Measurements from ENCODE around the gene CACNA1C.

GRCh38 chr12:2373307-2373706, 320.5 kb downstream of the CACNA1C start:
- TF ChIP-seq POLR2A (IDR thresholded peaks at IDR 0.05): no peak
- TF ChIP-seq, protein P1, sequence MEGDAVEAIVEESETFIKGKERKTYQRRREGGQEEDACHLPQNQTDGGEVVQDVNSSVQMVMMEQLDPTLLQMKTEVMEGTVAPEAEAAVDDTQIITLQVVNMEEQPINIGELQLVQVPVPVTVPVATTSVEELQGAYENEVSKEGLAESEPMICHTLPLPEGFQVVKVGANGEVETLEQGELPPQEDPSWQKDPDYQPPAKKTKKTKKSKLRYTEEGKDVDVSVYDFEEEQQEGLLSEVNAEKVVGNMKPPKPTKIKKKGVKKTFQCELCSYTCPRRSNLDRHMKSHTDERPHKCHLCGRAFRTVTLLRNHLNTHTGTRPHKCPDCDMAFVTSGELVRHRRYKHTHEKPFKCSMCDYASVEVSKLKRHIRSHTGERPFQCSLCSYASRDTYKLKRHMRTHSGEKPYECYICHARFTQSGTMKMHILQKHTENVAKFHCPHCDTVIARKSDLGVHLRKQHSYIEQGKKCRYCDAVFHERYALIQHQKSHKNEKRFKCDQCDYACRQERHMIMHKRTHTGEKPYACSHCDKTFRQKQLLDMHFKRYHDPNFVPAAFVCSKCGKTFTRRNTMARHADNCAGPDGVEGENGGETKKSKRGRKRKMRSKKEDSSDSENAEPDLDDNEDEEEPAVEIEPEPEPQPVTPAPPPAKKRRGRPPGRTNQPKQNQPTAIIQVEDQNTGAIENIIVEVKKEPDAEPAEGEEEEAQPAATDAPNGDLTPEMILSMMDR (IDR thresholded peaks at IDR 0.05): no peak

All from esophagus squamous epithelium (tissue), 4 donors.